ENCODE data around the gene PPP1R3D.

PPP1R3D gene

DNA sequence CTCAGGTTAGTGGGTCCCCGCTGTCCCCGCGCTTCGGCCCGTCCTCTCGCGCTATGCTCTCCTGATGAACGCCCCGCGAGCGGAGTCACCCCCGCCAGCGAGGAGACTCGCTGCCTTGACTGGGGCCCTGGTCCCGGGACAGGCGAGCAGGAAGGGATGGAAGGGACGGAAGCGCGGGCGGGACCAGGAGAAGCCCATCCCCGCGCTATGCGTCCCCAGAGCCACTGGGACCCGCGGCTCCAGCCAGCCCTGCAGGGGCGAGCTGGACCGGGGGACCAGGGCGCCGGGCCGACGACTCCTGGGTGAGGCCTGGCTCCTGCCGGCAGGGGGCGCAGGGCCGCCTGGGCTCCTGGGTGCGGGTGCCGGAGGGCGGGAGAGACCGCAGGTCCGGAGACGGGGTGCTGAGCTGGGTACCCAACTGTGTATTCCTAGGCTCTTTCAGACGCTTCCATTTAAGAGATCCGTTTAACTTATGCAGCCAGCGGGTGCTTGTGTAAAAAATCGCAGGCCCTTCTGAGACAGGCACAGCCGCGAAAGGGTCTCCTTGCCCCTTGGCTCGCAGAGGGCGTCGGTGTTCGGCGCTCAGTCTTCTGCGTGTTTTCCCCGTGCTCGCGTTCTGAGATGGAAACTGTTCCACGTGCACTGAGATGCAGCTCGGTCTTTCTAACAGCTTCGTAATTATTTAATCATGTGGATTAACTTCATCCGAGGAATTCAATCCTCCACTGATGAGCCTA, 6.1 kb downstream of the PPP1R3D start:
- H3K4me3 ChIP-seq (ENCODE audit: low read depth, low read length) = peak overlapping the region; percentile 59
- TF ChIP-seq, protein P1, sequence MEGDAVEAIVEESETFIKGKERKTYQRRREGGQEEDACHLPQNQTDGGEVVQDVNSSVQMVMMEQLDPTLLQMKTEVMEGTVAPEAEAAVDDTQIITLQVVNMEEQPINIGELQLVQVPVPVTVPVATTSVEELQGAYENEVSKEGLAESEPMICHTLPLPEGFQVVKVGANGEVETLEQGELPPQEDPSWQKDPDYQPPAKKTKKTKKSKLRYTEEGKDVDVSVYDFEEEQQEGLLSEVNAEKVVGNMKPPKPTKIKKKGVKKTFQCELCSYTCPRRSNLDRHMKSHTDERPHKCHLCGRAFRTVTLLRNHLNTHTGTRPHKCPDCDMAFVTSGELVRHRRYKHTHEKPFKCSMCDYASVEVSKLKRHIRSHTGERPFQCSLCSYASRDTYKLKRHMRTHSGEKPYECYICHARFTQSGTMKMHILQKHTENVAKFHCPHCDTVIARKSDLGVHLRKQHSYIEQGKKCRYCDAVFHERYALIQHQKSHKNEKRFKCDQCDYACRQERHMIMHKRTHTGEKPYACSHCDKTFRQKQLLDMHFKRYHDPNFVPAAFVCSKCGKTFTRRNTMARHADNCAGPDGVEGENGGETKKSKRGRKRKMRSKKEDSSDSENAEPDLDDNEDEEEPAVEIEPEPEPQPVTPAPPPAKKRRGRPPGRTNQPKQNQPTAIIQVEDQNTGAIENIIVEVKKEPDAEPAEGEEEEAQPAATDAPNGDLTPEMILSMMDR (IDR thresholded peaks at IDR 0.05; ENCODE audit: low read depth, low read length) = peak; percentile 89

DNA sequence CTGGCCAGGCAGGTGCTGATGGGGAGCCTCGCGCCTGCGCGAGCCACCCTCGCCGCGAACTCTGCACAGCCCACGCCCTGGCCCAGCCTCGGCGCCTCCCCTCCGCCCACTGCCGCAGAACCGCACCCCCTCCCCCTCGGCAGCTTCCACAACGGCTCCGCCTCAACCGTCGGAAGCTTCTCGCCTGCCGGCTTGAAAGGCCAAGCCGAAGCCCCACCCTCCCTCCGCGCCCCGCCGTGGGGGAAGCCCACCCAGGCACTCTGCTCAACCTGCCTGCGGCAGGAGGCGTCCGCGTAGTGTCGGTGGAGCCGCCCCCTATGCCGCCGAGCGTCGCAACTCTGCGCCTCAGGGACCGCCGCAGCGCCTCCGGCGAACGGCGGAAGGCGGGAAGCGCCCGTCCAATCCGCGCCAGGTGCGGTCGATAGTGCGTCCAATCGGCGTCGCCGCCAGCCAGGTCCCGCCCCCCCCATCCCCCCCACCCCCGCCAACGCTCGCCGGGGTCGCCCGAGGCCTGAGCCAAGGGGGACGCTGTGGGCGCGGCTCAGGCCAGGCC, 6.7 kb downstream of the PPP1R3D start, which contains the start of gene SYCP2:
Gene SYCP2 (minus strand): TSS at position 342 of the 553 bp plus-strand sequence. CDS start 11,224 bp downstream, outside the sequence.
- H3K4me3 ChIP-seq (ENCODE audit: low read depth, low read length) = peak within 1 kb of the TSS; percentile 59
- TF ChIP-seq, protein P1 (IDR thresholded peaks at IDR 0.05; ENCODE audit: low read depth, low read length) = no peak

DNA sequence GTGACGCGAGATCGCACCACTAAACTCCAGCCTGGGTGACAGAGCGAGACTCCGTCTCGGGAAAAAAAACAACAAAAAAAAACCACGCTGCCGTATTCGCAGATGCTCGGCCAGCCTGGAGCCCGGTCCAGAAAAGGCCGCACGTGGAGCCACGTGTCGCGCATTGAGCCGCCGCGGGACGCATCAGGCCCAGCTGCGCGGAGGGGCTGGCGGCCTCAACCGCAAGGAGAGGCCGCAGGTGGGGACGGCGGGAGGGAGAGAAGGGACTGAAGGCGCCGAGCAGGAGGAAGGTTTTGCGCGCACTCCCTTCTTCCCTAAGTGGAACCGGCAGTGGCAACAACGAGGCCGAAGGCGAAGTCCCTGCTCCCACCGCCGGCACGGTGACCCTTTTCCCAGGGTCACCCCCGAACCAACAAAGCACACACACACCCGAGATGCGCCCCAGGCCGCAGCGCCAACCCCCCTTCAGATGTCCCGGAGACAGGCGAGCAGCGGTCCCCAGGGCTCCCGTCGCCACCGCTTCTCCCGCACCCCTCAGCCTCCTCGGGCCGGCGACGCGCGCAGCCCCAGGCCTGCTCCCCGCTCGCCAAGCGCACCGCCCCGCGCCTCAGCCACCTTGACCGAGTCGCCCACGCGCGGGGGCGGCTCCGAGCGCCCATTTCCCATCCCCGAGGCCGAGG, 7.3 kb downstream of the PPP1R3D start:
- no peak overlapping the region for H3K4me3 ChIP-seq (ENCODE audit: low read depth, low read length)
- TF ChIP-seq, protein P1 (IDR thresholded peaks at IDR 0.05; ENCODE audit: low read depth, low read length) = no peak

DNA sequence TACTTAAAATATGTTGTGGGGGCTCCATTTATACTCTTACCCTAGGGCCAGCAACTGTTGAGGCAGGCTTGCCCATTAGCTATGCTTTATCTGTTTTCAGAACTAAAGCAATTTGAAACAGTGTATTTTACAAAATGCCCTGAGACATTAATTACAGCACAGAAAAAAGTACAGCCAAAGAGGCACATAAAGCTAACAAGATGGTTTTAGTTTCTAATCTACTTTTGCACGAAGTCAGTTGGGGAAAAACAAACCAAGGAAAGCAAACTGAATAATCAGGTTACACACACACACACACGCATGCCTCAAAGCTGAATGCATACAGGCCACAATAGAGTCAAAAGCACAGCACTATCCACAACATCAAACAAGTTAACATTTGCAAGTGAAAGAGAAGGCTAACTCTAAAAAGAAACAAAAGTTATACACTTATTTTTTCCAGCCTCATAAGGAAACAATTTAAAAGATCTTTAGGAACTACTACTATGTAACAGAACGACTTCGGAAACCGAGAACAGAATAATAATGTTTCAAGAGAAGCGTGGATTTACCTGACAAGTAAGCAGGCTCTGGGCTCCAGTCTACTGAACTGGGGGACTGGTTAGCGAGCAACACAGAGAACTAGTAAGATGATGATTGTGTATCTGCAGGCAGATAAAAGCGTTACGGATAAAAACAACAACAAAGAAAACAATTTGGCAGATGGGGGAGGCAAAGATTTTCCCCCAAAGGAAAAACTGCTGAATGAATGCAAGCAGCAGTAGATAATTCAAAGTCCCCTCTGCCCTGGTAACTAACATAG, 8.4 kb downstream of the PPP1R3D start:
- TF ChIP-seq, protein P1 (IDR thresholded peaks at IDR 0.05; ENCODE audit: low read depth, low read length) = no peak
- no peak overlapping the region for H3K4me3 ChIP-seq (ENCODE audit: low read depth, low read length)

DNA sequence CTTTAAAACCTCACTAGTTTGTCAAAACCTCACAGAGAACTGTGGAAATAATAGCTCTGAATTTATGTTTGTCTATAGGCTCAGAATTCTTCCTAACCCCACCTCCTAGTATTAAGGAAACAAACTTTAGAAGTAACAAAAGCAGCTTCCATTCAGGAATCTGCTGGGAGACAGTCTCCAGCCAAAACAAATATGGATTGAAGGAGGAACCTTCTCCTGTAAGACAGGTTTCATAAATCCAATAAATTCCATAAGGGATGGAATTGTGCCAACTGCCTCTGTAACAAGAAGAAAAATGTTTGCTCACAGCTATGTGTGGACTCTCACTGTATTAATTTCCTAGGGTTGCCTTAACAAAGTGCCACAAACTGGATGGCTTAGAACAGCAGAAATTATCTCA, 14.2 kb downstream of the PPP1R3D start:
- TF ChIP-seq, protein P1 (IDR thresholded peaks at IDR 0.05; ENCODE audit: low read depth, low read length) = no peak
- H3K4me3 ChIP-seq (ENCODE audit: low read depth, low read length) = no peak overlapping the region

DNA sequence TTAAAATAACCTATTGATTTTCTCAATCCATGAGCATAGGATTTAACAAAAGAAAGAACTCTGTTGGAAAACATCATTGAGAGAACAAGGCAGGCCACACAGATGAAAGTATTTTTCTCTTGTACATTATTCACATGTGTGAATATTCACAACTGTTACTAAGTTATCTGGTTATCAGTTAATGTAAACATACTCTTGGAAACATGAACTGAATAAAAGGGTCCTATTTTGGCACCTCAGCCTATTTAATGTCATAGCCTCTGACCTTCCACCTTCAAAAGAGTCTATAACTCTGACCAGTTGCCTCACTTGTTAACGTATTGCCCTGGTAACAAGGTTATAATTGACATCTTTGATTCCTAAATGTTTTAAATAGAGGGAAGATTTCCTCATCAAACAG, 14.7 kb downstream of the PPP1R3D start:
- TF ChIP-seq, protein P1 (IDR thresholded peaks at IDR 0.05; ENCODE audit: low read depth, low read length) = no peak
- no peak overlapping the region for H3K4me3 ChIP-seq (ENCODE audit: low read depth, low read length)
